A549 (cell line): ENCODE measurements around the gene DYRK3. TPM values are rescaled to one million over a fixed set of nuclear protein-coding genes. Genes with fewer than 3 reads are reported as not detected.
A peak's percentile ranks its signal among the peaks of the same experiment; 100 is the strongest.

ENCODE experiments used
- ATAC-seq, 2 experiments: fragments of 200-7000 bp in 1 of 2; fragments of >200 bp in 1 of 2; cut with Nextera tagmentation in 1 of 2; cut with Tn5 transposase in 1 of 2; 3 replicates each; pipeline versions ENCODE4 v1.8.0 to v1.9.1; 2018 to 2020; ENCODE audit warnings: mild to moderate bottlenecking in 1 of 2, moderate library complexity in 1 of 2
- CTCF ChIA-PET: fragments of 300-600 bp; sonication (Branson Sonifier 250); formaldehyde crosslinking; extraction: SDS; loops from one replicate; lab custom pipeline; 2021; ENCODE audit warnings: antibody characterized with exemption, inconsistent platforms; lab: Yijun Ruan, JAX
- POLR2A ChIA-PET: fragments of 350-600 bp; formaldehyde crosslinking; extraction: SDS; loops from one replicate; lab custom pipeline; 2021; ENCODE audit warnings: antibody characterized with exemption, inconsistent platforms; lab: Yijun Ruan, JAX
- DNase-seq, 2 experiments: peaks; one replicate each; pipeline versions ENCODE4 v3.0.0 to v3.0.0-alpha.2; 2011 to 2016; ENCODE audit warnings: low read depth in 1 of 2, low spot score in 1 of 2
- FAIRE-seq: peaks from 2 replicates; lab custom pipeline; 2011; peaks lifted over from hg19 to GRCh38; lab: Jason Lieb, UNC
- H3K27ac ChIP-seq, 2 experiments: fragments of >200 bp; sonication (Bioruptor Twin); formaldehyde crosslinking; 3 replicates each; pipeline ENCODE4 v1.5.1; 2016 to 2017
- H3K4me1 ChIP-seq: fragments of >200 bp; sonication (Bioruptor Twin); formaldehyde crosslinking; 3 replicates; pipeline ENCODE4 v1.6.1; 2016
- H3K4me2 ChIP-seq: fragments of >200 bp; sonication (Bioruptor Twin); formaldehyde crosslinking; 3 replicates; pipeline ENCODE4 v1.6.1; 2016
- H3K4me3 ChIP-seq: fragments of >200 bp; sonication (Bioruptor Twin); formaldehyde crosslinking; 3 replicates; pipeline ENCODE4 v1.5.1; 2016
- H3K9me3 ChIP-seq: fragments of >200 bp; sonication (Bioruptor Twin); formaldehyde crosslinking; 3 replicates; pipeline ENCODE4 v1.6.1; 2016
- ATOH8 ChIP-seq: fragments of 250-450 bp; sonication (Bioruptor Pico); IDR thresholded peaks from 2 replicates; pipeline ENCODE4 v1.5.0; 2020; ENCODE audit warnings: low read depth, mild to moderate bottlenecking, moderate library complexity
- BHLHE40 ChIP-seq: IDR thresholded peaks from 2 replicates; pipeline ENCODE4 v1.6.1; 2012; ENCODE audit warnings: low read depth, low read length, inconsistent platforms
- CBX2 ChIP-seq: fragments of 200-600 bp; sonication (generic); IDR thresholded peaks from 2 replicates; pipeline ENCODE4 v1.6.1; 2016; ENCODE audit warnings: low read depth, mild to moderate bottlenecking, borderline replicate concordance
- CHD4 ChIP-seq: fragments of 200-600 bp; sonication (generic); IDR thresholded peaks from 2 replicates; pipeline ENCODE4 v1.6.1; 2016; ENCODE audit warnings: antibody characterized with exemption, mild to moderate bottlenecking, borderline replicate concordance
- ELK1 ChIP-seq: fragments of 150-350 bp; IDR thresholded peaks from 2 replicates; pipeline ENCODE4 v1.6.1; 2014; ENCODE audit warnings: low read depth, mild to moderate bottlenecking, low read length
- ESRRA ChIP-seq: fragments of 150-350 bp; IDR thresholded peaks from 2 replicates; pipeline ENCODE4 v1.6.1; 2014; ENCODE audit warnings: mild to moderate bottlenecking, low read length, borderline replicate concordance
- FOSL2 ChIP-seq, 2 experiments: fragments of 450-650 bp in 1 of 2; fragments of >200 bp in 1 of 2; sonication (Bioruptor Twin) in 1 of 2; formaldehyde crosslinking; IDR thresholded peaks; 2 replicates each; pipeline versions ENCODE4 v1.5.0 to v1.6.1; 2016 to 2020; ENCODE audit warnings: mild to moderate bottlenecking in 1 of 2, moderate library complexity in 1 of 2
- FOXS1 ChIP-seq: fragments of 250-450 bp; sonication (Bioruptor Pico); IDR thresholded peaks from 2 replicates; pipeline ENCODE4 v1.5.0; 2020; ENCODE audit warnings: mild to moderate bottlenecking, moderate library complexity
- HEYL ChIP-seq: fragments of 250-450 bp; sonication (Bioruptor Pico); IDR thresholded peaks from 2 replicates; pipeline ENCODE4 v1.8.0; 2021; ENCODE audit warnings: mild to moderate bottlenecking, moderate library complexity
- HMGXB4 ChIP-seq: fragments of 250-450 bp; sonication (Bioruptor Pico); IDR thresholded peaks from 2 replicates; pipeline ENCODE4 v1.5.0; 2021; ENCODE audit warnings: mild to moderate bottlenecking, moderate library complexity, borderline replicate concordance
- KDM1A ChIP-seq: fragments of 200-600 bp; sonication (generic); IDR thresholded peaks from 2 replicates; pipeline ENCODE4 v1.6.1; 2016; ENCODE audit warnings: low read depth, mild to moderate bottlenecking
- KDM5A ChIP-seq: fragments of 200-600 bp; sonication (generic); IDR thresholded peaks from 2 replicates; pipeline ENCODE4 v1.6.1; 2016; ENCODE audit warnings: antibody characterized with exemption, mild to moderate bottlenecking
- MAX ChIP-seq: IDR thresholded peaks from 2 replicates; pipeline ENCODE4 v1.6.1; 2012
- MAZ ChIP-seq: fragments of 150-350 bp; IDR thresholded peaks from 2 replicates; pipeline ENCODE4 v1.6.1; 2014; ENCODE audit warnings: antibody characterized with exemption, low read depth, low read length, borderline replicate concordance
- MYC ChIP-seq: IDR thresholded peaks from 2 replicates; pipeline ENCODE4 v1.6.1; 2012; ENCODE audit warnings: mild to moderate bottlenecking, inconsistent platforms, low read length, improper control_type of control experiment, borderline replicate concordance
- NFE2L2 ChIP-seq: fragments of 150-350 bp; conservative IDR thresholded peaks from 2 replicates; pipeline ENCODE4 v1.6.1; 2014; ENCODE audit warnings: low read length
- NPAS2 ChIP-seq: fragments of 250-450 bp; sonication (Bioruptor Pico); IDR thresholded peaks from 2 replicates; pipeline ENCODE4 v1.8.0; 2022; ENCODE audit warnings: mild to moderate bottlenecking, moderate library complexity, borderline replicate concordance
- NR3C1 ChIP-seq: fragments of >200 bp; sonication (Bioruptor Twin); formaldehyde crosslinking; IDR thresholded peaks from 3 replicates; pipeline ENCODE4 v1.6.1; 2017
- PHF8 ChIP-seq: fragments of 200-600 bp; sonication (generic); IDR thresholded peaks from 2 replicates; pipeline ENCODE4 v1.6.1; 2016; ENCODE audit warnings: low read depth, mild to moderate bottlenecking, antibody characterized with exemption, moderate library complexity, borderline replicate concordance
- POLR2AphosphoS2 ChIP-seq: conservative IDR thresholded peaks from 2 replicates; pipeline ENCODE4 v1.6.1; 2012; ENCODE audit warnings: low read length, improper control_type of control experiment, inconsistent platforms
- RAD21 ChIP-seq, 2 experiments: fragments of >200 bp in 1 of 2; sonication (Bioruptor Twin) in 1 of 2; formaldehyde crosslinking in 1 of 2; IDR thresholded peaks in 1 of 2; conservative IDR thresholded peaks in 1 of 2; 2 replicates in 1 of 2; 3 replicates in 1 of 2; pipeline ENCODE4 v1.6.1; 2012 to 2018; ENCODE audit warnings: inconsistent platforms in 1 of 2
- SMC3 ChIP-seq: fragments of >200 bp; sonication (Bioruptor Twin); formaldehyde crosslinking; IDR thresholded peaks from 3 replicates; pipeline ENCODE4 v1.6.1; 2018; ENCODE audit warnings: inconsistent platforms
- SREBF2 ChIP-seq: fragments of 450-650 bp; IDR thresholded peaks from 2 replicates; pipeline ENCODE4 v1.6.1; 2014; ENCODE audit warnings: mild to moderate bottlenecking, moderate library complexity
- TFCP2L1 ChIP-seq: fragments of 250-450 bp; sonication (Bioruptor Pico); IDR thresholded peaks from 2 replicates; pipeline ENCODE4 v1.5.0; 2021; ENCODE audit warnings: mild to moderate bottlenecking
- ZFP36 ChIP-seq: fragments of 450-650 bp; IDR thresholded peaks from 2 replicates; pipeline ENCODE4 v1.6.1; 2014; ENCODE audit warnings: borderline replicate concordance; ENCODE audit not compliant: partially characterized antibody
- ZNF302 ChIP-seq: fragments of 250-450 bp; sonication (Bioruptor Pico); IDR thresholded peaks from 2 replicates; pipeline ENCODE4 v1.9.0; 2021; ENCODE audit warnings: inconsistent platforms, mild to moderate bottlenecking, moderate library complexity
- WGBS: methylation state at CpG from one replicate; pipeline ENCODE4 v1.1.6; 2017; ENCODE audit errors: missing lambda C conversion rate; 5-methylcytosine and 5-hydroxymethylcytosine counted together
- polyA plus RNA-seq, 4 experiments: library from polyadenylated mRNA; depleted of rRNA in 3 of 4; stranded (reverse); fragments of >200 nt; fragmentation: RNase III in 1 of 4; extraction: RNeasy Plus Mini Kit Qiagen cat#74134 plus additional on column Dnase treatment in 1 of 4; gene quantifications; 2 replicates in 3 of 4; 3 replicates in 1 of 4; pipeline ENCODE4 v1.2.3, GENCODE V29; 2011 to 2017

The DYRK3 gene
- polyA plus RNA-seq, 2 of the 4 experiments (the other 2 are of a cell fraction), result 7.3 to 8.7 TPM

GRCh38 chr1:206609229-206609991 is 25.9 kb upstream of the DYRK3 start:
- Histone ChIP-seq H3K9me3 (no peaks in the 10 kb centered on the region), H3K4me1 (peaks cover 6% of the 10 kb centered on the region), H3K4me3 (no peak overlapping the region), H3K27ac (no peak overlapping the region), H3K4me2 (no peak overlapping the region)
- 91% methylated on average over 4 of the region's 4 CpGs for WGBS
- POLR2A ChIA-PET, result no interaction called here
- FAIRE-seq (no peak), DNase-seq (no peak), ATAC-seq (no peak)
- CTCF ChIA-PET, result interaction anchor here (0.6 to 11.4 kb wide), 22 partner anchors 9 to 679 kb away, joined by 3 to 163 read pairs (median 4); partner anchors contain the start of genes DYRK3 and IKBKE
- TF ChIP-seq ZFP36 (no peak), MAZ (no peak), CBX2 (no peak), HMGXB4 (CRISPR knock-in tag) (no peak), POLR2AphosphoS2 (no peak), ESRRA (no peak), BHLHE40 (no peak), NPAS2 (no peak), KDM1A (no peak), ELK1 (no peak), FOXS1 (no peak), PHF8 (no peak), HEYL (no peak), NFE2L2 (no peak), SREBF2 (no peak), MYC (no peak)

- ChIA-PET POLR2A (interaction anchor here (0.6 to 1.7 kb wide), 13 partner anchors 9 to 456 kb away, joined by 3 to 14 read pairs (median 3); partner anchors contain the start of genes DYRK3, MAPKAPK2 and RASSF5), CTCF (interaction anchor here (0.6 to 11.4 kb wide), 35 partner anchors 9 to 888 kb away, joined by 3 to 163 read pairs (median 4); partner anchors contain the start of genes DYRK3 and FCMR)
- ATAC-seq, result peak; percentile 95 to 98
- Histone ChIP-seq H3K4me1 (peaks cover 6% of the 10 kb centered on the region), H3K27ac (peak within 1 kb of the TSS; percentile 78 to 88), H3K4me3 (peak within 1 kb of the TSS; percentile 62), H3K9me3 (no peaks in the 10 kb centered on the region), H3K4me2 (peak within 1 kb of the TSS; percentile 91)
- FAIRE-seq, result no peak
- 2% methylated on average over 35 of the region's 48 CpGs for WGBS
- DNase-seq, result peak; percentile 95 to 99
- TF ChIP-seq ZNF302 (CRISPR knock-in tag) (no peak), HMGXB4 (CRISPR knock-in tag) (peak; percentile 88; the same call in 1 of the 2 replicates), SREBF2 (no peak), CHD4 (no peak), ELK1 (no peak), KDM5A (peak; percentile 100), MAX (peak; percentile 94), TFCP2L1 (peak; percentile 92; the same call in 1 of the 2 replicates), NR3C1 (no peak), RAD21 (conservative IDR thresholded peaks at IDR 0.05 in 1 of 2, IDR thresholded peaks at IDR 0.05 in 1 of 2) (peak in 1 of 2 experiments; percentile 42; a peak in 3 of 5 replicates), ATOH8 (no peak), FOSL2 (IDR thresholded peaks at IDR 0.05) (no peak), FOSL2 (CRISPR knock-in tag; IDR thresholded peaks at IDR 0.05) (peak; percentile 46; the same call in 1 of the 2 replicates), CBX2 (no peak), SMC3 (no peak; the same call in 2 of the 3 replicates), ESRRA (0 out of 2 replicates have a peak, but pooled peaks have one; percentile 43)
Observed at GRCh38 chr1:206612129-206612876, 23.0 kb upstream of the DYRK3 start, which contains the start of gene EIF2D. TSS of gene EIF2D (minus strand) at chr1:206612465. CDS start at chr1:206612342, 123 bp downstream.
